Brain pericyte (primary cell): ENCODE results near the gene UROC1.

Source experiments
- DNase-seq: peaks from one replicate; pipeline ENCODE4 v3.0.0-alpha.2; 2012; ENCODE audit warnings: low read depth, low spot score

Gene UROC1

DNA sequence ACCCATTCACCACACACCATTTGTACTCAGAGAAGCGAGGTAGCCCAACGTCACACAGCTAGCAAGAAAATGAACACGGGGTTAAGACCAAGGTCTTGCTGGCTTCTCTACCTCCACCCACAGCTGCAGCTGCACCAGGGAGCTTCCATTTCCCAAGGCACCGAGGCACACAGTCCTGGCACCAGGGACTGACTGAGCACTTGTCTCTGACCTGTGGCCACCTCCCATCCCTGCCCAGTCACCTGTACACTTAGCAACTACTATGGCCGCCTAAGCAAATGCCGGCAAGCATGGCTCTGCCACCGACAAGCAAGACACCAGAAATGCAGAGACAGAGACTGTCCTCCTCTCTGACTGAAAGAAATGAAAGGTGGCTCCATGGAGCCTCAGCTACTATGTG lies 57.2 kb downstream of the UROC1 start:
- DNase-seq = no peak

DNA sequence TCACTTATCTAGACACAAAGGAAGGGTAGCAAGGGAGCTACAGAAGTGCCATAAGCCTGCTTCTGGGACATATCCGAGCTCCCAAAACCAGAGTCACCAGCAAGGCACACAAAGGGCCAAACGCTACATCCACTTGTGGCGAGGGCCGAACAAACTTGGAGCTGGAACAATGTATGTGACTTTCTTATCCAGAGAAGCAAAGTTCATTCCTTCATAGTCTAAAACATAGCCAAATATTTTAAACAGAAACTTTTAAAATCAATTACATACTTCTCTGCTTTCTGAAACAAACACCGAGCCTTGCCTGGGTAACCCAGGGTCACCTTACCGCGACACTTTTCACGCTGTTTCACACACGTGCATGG lies 57.8 kb downstream of the UROC1 start:
- no peak for DNase-seq

DNA sequence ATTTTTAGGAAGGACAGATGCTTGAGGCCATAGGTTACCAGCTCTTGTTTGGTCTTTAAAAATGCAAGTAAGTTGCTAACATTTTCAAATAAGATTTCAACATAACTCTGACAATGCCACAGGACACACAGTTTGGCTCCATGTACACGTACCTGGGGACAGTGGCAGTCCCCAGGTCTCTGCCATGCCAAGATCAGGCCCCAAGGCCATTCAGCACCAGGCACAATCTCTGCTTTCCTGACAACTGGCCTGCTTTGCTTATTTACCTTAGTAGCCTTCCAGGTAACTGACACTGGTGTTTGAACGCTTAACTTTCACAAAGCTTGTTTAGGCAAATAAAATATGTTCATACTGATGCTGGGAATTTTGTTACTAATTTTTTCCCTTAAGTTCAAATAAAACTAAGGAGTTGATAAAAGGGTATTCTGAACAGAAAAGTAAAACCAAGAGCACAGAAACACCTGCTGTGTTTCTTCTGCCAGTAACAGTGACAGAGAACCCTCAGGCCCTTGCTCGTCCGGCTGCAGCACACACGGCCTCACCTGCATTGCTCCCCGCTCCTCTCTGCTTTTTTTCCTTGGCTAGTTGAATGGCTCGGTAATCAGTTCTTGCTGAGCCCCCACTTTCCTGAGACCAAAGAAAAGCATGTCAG lies 58.3 kb downstream of the UROC1 start:
- no peak for DNase-seq

- no peak for DNase-seq
Measured at GRCh38 chr3:126456766-126457388, 60.7 kb downstream of the UROC1 start.

DNA sequence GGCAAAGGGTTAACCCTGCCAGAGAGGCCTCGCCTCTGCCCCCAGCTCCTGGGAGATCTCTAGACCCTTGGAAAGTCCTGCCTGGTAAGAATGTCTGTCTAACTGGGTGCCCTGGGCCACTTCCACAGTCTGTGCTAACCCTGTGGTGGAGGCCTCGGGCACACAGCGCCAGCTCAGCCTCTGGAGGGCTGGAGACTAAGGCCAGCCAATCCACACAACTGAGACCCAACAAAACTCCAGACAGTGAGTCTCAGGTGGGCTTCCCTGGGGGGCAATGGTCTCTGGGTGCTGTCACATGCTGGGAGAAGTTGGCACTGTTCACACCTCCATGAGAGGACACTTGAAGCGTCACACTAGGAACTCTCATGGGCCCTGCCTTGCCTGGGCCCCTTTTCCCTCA lies 61.4 kb downstream of the UROC1 start:
- DNase-seq = no peak

GRCh38 chr3:126454437-126455198 lies 63.0 kb downstream of the UROC1 start:
- DNase-seq = no peak

GRCh38 chr3:126454025-126454424 lies 63.5 kb downstream of the UROC1 start:
- DNase-seq = no peak

DNA sequence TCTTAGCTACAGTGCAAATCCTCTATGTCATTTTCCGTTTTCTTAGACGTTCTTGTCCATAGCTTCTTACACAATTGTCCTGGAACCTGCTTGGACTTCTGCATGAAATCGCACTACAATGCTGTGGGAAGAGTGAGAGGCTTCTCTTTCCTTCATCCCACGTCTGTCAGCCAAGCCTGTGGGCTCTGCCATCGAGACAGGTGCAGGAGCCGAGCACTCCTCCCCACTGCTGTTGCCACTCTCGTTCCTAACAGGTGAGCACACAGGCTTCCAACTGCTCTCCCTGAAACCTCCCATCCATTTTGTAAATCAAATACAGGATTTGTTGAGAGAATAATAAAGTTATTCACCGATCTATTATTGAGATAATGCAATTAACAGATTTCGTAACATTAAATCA lies 65.4 kb downstream of the UROC1 start:
- DNase-seq = no peak

GRCh38 chr3:126451511-126451910 lies 66.1 kb downstream of the UROC1 start:
- no peak for DNase-seq

- DNase-seq = no peak
Measured at GRCh38 chr3:126450744-126451143, 66.8 kb downstream of the UROC1 start.

DNA sequence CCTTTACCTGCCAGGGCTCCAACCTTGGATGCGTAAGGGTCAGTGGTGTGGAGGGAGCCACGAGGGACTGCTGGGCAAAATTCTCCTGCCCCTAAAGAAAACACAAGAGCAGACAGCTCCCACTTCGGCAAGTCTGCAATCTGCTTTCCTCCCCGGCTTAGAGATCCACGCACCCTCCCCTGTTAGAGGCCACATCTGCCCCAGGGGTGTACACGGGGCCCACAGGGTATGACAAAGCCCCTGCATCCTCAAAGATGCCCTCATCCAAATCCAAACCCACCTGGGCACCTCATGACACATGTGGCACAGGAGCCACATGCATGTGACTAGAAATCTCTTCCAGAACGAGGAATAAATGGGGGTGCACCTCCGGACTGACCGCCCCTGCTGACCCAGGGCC lies 67.4 kb downstream of the UROC1 start:
- no peak for DNase-seq

- DNase-seq = no peak
Measured at GRCh38 chr3:126449621-126450051, 67.9 kb downstream of the UROC1 start.

DNA sequence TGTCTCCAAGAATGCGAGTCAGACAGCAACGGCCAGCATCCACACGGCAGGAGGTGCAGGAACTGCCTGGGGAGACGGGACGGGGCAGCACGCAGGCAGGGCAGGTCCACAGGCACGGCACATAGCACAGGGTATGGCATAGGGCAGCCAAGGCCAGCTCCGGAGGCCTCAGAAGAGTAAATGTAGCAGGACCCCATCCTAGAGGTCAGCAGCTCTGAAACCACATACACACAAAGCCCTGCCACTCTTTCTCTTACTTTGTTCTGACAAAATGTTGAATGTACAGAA lies 68.7 kb downstream of the UROC1 start:
- no peak for DNase-seq

DNA sequence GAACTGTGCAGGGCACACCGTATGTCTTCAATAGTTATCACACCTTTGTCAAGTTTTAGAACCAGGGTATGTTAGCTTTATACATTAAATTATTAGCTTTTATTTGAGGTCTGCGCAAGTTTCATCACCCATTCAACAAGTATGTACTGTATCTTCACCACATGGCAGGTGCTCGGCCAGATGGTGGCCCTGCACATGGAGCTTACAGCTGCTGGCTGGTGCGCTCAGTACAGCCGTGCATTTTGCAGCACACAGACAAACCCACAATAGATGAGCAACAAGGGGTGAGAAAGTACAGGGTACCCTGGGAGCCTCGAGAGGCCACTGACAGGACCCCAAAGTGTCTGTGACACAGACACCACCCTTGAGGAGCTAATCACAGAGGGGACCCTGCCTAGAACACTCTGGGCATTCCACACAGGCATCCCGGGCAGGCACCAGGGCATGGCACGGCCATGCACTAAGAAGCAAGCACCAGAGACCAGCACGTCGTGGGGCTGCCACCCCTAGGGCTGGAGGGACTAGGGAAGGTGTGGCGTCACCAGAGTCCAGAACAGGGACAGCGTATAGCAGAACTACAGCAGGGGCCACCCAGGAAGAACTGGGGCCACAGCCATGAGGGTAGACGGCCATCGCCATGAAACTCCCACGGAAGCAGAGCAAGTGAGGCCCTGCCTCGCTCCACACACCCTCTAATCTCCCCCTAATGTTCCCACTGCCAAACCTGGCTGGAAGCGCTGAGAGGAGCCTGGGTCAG lies 69.3 kb downstream of the UROC1 start:
- DNase-seq = no peak

GRCh38 chr3:126447456-126448106 lies 70.0 kb downstream of the UROC1 start:
- no peak for DNase-seq

GRCh38 chr3:126446791-126447190 lies 70.8 kb downstream of the UROC1 start:
- DNase-seq = no peak

- no peak for DNase-seq
Measured at GRCh38 chr3:126446301-126446700, 71.3 kb downstream of the UROC1 start.

- DNase-seq = no peak
Measured at GRCh38 chr3:126445506-126445905, 72.1 kb downstream of the UROC1 start.

GRCh38 chr3:126442856-126443242 lies 74.7 kb downstream of the UROC1 start:
- DNase-seq = no peak

DNA sequence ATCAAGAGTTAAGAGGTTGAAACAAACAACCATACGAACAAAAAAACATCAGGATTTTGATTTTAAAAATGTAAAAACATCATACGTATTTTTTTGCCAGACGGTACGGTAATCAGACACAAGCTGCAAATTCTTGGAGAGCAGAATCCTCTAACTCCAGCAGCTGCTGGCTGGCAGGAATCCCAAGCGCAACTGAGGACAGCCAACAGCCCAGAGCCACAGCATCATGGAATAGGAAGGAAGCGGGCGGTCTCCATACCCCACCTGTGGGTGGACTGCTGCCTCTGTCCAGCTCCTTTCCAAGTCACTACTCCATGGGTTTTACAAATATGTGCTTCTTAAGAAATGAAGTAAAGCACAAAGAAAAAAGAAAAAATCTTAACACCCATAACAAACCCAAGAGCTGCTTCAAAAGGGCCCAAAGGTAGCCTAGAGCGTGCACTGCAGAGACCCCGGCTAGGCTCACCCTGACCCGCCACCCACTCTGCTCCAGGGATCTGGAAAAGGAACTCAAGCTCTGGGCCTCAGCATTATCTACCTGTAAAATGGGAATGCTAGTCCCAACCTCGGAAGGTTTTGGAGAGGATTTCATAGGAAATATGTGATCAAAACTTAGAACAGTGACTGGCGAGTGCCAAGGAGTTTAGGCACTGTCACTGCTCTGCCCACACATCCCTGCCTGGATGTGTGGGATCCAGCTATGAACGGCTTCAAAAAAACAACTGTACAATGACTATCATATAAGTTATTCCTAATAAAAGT lies 75.3 kb downstream of the UROC1 start:
- no peak for DNase-seq

DNA sequence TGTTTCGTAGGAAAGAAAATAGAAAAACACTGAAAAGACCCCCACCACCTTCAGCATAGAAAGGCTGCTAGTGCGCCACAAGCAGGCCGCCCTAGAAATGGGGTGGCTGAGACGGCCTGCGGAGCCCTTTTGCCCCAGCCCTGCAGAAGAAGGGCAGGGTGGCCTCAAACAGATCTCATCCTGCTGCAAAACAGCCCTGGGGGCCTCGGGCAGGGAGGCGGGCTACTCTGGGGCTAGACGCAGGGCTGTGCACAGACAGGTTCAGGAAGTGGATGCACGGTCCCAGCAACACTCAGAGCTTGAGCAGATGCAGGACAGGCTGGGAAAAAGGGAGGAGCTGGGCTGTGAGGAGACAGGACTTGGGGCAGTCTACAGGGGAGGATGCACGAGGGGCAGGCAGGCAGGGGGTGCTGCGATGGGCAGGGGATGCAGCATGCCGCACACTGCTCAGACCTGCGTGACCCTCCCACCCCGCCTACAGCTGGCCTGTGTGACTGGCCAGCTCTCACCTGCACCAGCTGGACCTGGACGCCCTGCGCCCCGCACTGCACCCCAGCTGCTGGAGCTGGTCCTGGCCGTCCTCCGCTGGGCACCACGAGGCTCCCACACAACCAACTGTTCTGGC lies 76.2 kb downstream of the UROC1 start:
- no peak for DNase-seq
